HG03571 (cell line): ENCODE data around the gene SGMS1.

Experiments used
- ATAC-seq: cut with Tn5 transposase; IDR thresholded peaks from one replicate; pipeline ENCODE4 v1.9.1; 2021; ENCODE audit not compliant: unreplicated experiment

SGMS1 gene

GRCh38 chr10:50316695-50317648 is 306.8 kb downstream of the SGMS1 start:
- no peak for ATAC-seq

GRCh38 chr10:50316174-50316573 is 307.6 kb downstream of the SGMS1 start:
- ATAC-seq = no peak

- no peak for ATAC-seq
Measured at GRCh38 chr10:50315424-50315823, 308.3 kb downstream of the SGMS1 start.

- no peak for ATAC-seq
Measured at GRCh38 chr10:50314169-50315071, 309.3 kb downstream of the SGMS1 start.

- ATAC-seq = no peak
Measured at GRCh38 chr10:50312464-50313437, 311.0 kb downstream of the SGMS1 start.

- ATAC-seq = no peak
Measured at GRCh38 chr10:50310560-50311174, 313.1 kb downstream of the SGMS1 start.

- no peak for ATAC-seq
Measured at GRCh38 chr10:50309342-50309741, 314.4 kb downstream of the SGMS1 start.

- ATAC-seq = no peak
Measured at GRCh38 chr10:50304660-50305059, 319.1 kb downstream of the SGMS1 start.

GRCh38 chr10:50299948-50300669 is 323.6 kb downstream of the SGMS1 start:
- no peak for ATAC-seq

GRCh38 chr10:50295367-50295766 is 328.4 kb downstream of the SGMS1 start:
- ATAC-seq = no peak

GRCh38 chr10:50294582-50294981 is 329.2 kb downstream of the SGMS1 start:
- no peak for ATAC-seq

- no peak for ATAC-seq
Measured at GRCh38 chr10:50293513-50294313, 330.0 kb downstream of the SGMS1 start.

- no peak for ATAC-seq
Measured at GRCh38 chr10:50291261-50291850, 332.4 kb downstream of the SGMS1 start.

- no peak for ATAC-seq
Measured at GRCh38 chr10:50289196-50289595, 334.6 kb downstream of the SGMS1 start.

GRCh38 chr10:50286996-50287803 is 336.6 kb downstream of the SGMS1 start:
- ATAC-seq = no peak

GRCh38 chr10:50286517-50286916 is 337.2 kb downstream of the SGMS1 start:
- no peak for ATAC-seq

- no peak for ATAC-seq
Measured at GRCh38 chr10:50281967-50282522, 341.7 kb downstream of the SGMS1 start.
